KOPT-K1 (cell line): ENCODE results near the gene HPSE2.

Experiments
- H3K27ac ChIP-seq: fragments of 200-600 bp; sonication (generic); 2 replicates; pipeline ENCODE4 v1.5.1; 2016; ENCODE audit warnings: antibody characterized with exemption, mild to moderate bottlenecking, low read depth, low read length; ENCODE audit not compliant: poor library complexity, severe bottlenecking
- H3K36me3 ChIP-seq: fragments of 200-600 bp; sonication (generic); 2 replicates; pipeline ENCODE4 v1.5.1; 2017; ENCODE audit warnings: antibody characterized with exemption, mild to moderate bottlenecking, low read length, moderate library complexity; ENCODE audit not compliant: insufficient read depth
- H3K9me3 ChIP-seq: fragments of 200-600 bp; sonication (generic); 2 replicates; pipeline ENCODE4 v1.5.1; 2017; ENCODE audit warnings: antibody characterized with exemption, low read length, mild to moderate bottlenecking; ENCODE audit not compliant: insufficient read depth, poor library complexity, severe bottlenecking

Gene HPSE2

GRCh38 chr10:98445200-98445812, 790.3 kb downstream of the HPSE2 start:
- H3K27ac ChIP-seq = peak overlapping the region; percentile 75
- H3K9me3 ChIP-seq = no peaks in the 10 kb centered on the region
- peaks cover 52% of the 10 kb centered on the region for H3K36me3 ChIP-seq

- H3K27ac ChIP-seq = no peak overlapping the region
- no peaks in the 10 kb centered on the region for H3K9me3 ChIP-seq
- H3K36me3 ChIP-seq = peaks cover 61% of the 10 kb centered on the region
Observed at GRCh38 chr10:98444314-98445006, 791.2 kb downstream of the HPSE2 start.

GRCh38 chr10:98438715-98439114, 796.9 kb downstream of the HPSE2 start:
- H3K36me3 ChIP-seq = peaks cover 88% of the 10 kb centered on the region
- H3K27ac ChIP-seq = no peak overlapping the region
- peaks cover 6% of the 10 kb centered on the region for H3K9me3 ChIP-seq

- peaks cover 88% of the 10 kb centered on the region for H3K36me3 ChIP-seq
- no peak overlapping the region for H3K27ac ChIP-seq
- peaks cover 26% of the 10 kb centered on the region for H3K9me3 ChIP-seq
Observed at GRCh38 chr10:98436704-98437103, 798.9 kb downstream of the HPSE2 start.

- Histone ChIP-seq H3K36me3 (peaks cover 88% of the 10 kb centered on the region), H3K27ac (no peak overlapping the region), H3K9me3 (peaks cover 26% of the 10 kb centered on the region)
Observed at GRCh38 chr10:98435178-98435577, 800.5 kb downstream of the HPSE2 start.

- Histone ChIP-seq H3K36me3 (peaks cover 88% of the 10 kb centered on the region), H3K27ac (no peak overlapping the region), H3K9me3 (peaks cover 26% of the 10 kb centered on the region)
Observed at GRCh38 chr10:98433881-98434732, 801.5 kb downstream of the HPSE2 start.

GRCh38 chr10:98433371-98433770, 802.3 kb downstream of the HPSE2 start:
- Histone ChIP-seq H3K36me3 (peaks cover 90% of the 10 kb centered on the region), H3K9me3 (peaks cover 26% of the 10 kb centered on the region), H3K27ac (no peak overlapping the region)

GRCh38 chr10:98432330-98432729, 803.3 kb downstream of the HPSE2 start:
- H3K27ac ChIP-seq = no peak overlapping the region
- peaks cover 90% of the 10 kb centered on the region for H3K36me3 ChIP-seq
- H3K9me3 ChIP-seq = peaks cover 26% of the 10 kb centered on the region

GRCh38 chr10:98431016-98431415, 804.6 kb downstream of the HPSE2 start:
- no peak overlapping the region for H3K27ac ChIP-seq
- peaks cover 26% of the 10 kb centered on the region for H3K9me3 ChIP-seq
- H3K36me3 ChIP-seq = peaks cover 93% of the 10 kb centered on the region

- H3K9me3 ChIP-seq = peaks cover 26% of the 10 kb centered on the region
- peaks cover 95% of the 10 kb centered on the region for H3K36me3 ChIP-seq
- H3K27ac ChIP-seq = no peak overlapping the region
Observed at GRCh38 chr10:98430427-98430826, 805.2 kb downstream of the HPSE2 start.

- peaks cover 26% of the 10 kb centered on the region for H3K9me3 ChIP-seq
- H3K27ac ChIP-seq = no peak overlapping the region
- peaks cover 94% of the 10 kb centered on the region for H3K36me3 ChIP-seq
Observed at GRCh38 chr10:98429320-98430072, 806.2 kb downstream of the HPSE2 start.

- H3K27ac ChIP-seq = no peak overlapping the region
- peaks cover 3% of the 10 kb centered on the region for H3K9me3 ChIP-seq
- peaks cover 88% of the 10 kb centered on the region for H3K36me3 ChIP-seq
Observed at GRCh38 chr10:98427011-98427515, 808.6 kb downstream of the HPSE2 start.

- H3K9me3 ChIP-seq = no peaks in the 10 kb centered on the region
- H3K36me3 ChIP-seq = peaks cover 85% of the 10 kb centered on the region
- H3K27ac ChIP-seq = no peak overlapping the region
Observed at GRCh38 chr10:98425511-98426352, 809.9 kb downstream of the HPSE2 start.
